Fibroblast of lung (primary cell): ENCODE data around the gene HMGXB4. TPM values are rescaled to one million over a fixed set of nuclear protein-coding genes. Genes with fewer than 3 reads are reported as not detected.

ENCODE experiments used
- DNase-seq, 2 donors: peaks; one replicate each; pipeline versions ENCODE4 v3.0.0 to v3.0.0-alpha.2; 2010; ENCODE audit warnings: low read depth in 2 of 2
- H2AFZ ChIP-seq: 2 replicates; pipeline ENCODE4 v1.5.1; 2012; ENCODE audit warnings: low read length, control low read depth, inconsistent platforms
- H3K27ac ChIP-seq: 2 replicates; pipeline ENCODE4 v1.5.1; 2011; ENCODE audit warnings: low read length, control low read depth; ENCODE audit not compliant: insufficient read depth
- H3K27me3 ChIP-seq: 2 replicates; pipeline ENCODE4 v1.5.1; 2011; ENCODE audit warnings: mild to moderate bottlenecking, low read length; ENCODE audit not compliant: control insufficient read depth, insufficient read depth
- H3K36me3 ChIP-seq: 2 replicates; pipeline ENCODE4 v1.5.1; 2011; ENCODE audit warnings: low read length; ENCODE audit not compliant: control insufficient read depth, insufficient read depth
- H3K4me1 ChIP-seq: 2 replicates; pipeline ENCODE4 v1.5.1; 2011; ENCODE audit warnings: low read length; ENCODE audit not compliant: control insufficient read depth, insufficient read depth; ENCODE audit errors: extremely low read depth
- H3K4me2 ChIP-seq: 2 replicates; pipeline ENCODE4 v1.5.1; 2011; ENCODE audit warnings: low read length, control low read depth; ENCODE audit not compliant: insufficient read depth; ENCODE audit errors: extremely low read depth
- H3K4me3 ChIP-seq, 4 experiments: fragments of 200-600 bp in 1 of 4; sonication (generic) in 1 of 4; replicated peaks in 1 of 4; 2 replicates each; pipeline ENCODE4 v1.5.1; 2011 to 2016; ENCODE audit warnings: low read length in 4 of 4, low read depth in 3 of 4, mild to moderate bottlenecking in 3 of 4, control low read depth in 2 of 4, inconsistent platforms in 1 of 4, mixed read lengths in 1 of 4; ENCODE audit not compliant: insufficient read depth in 1 of 4; ENCODE audit errors: control extremely low read depth in 1 of 4
- H3K79me2 ChIP-seq: 2 replicates; pipeline ENCODE4 v1.5.1; 2012; ENCODE audit warnings: mild to moderate bottlenecking, low read length, inconsistent platforms; ENCODE audit not compliant: control insufficient read depth, insufficient read depth
- H3K9ac ChIP-seq: 2 replicates; pipeline ENCODE4 v1.5.1; 2011; ENCODE audit warnings: mild to moderate bottlenecking, low read length, control low read depth; ENCODE audit not compliant: insufficient read depth
- H3K9me3 ChIP-seq: 2 replicates; pipeline ENCODE4 v1.5.1; 2012; ENCODE audit warnings: low read depth, low read length; ENCODE audit not compliant: control insufficient read depth, insufficient read depth
- H4K20me1 ChIP-seq: 2 replicates; pipeline ENCODE4 v1.5.1; 2011; ENCODE audit warnings: low read length; ENCODE audit not compliant: control insufficient read depth, insufficient read depth; ENCODE audit errors: extremely low read depth
- EZH2 ChIP-seq: IDR thresholded peaks from 2 replicates; pipeline ENCODE4 v1.5.1; 2012; ENCODE audit warnings: low read length, control low read depth, mild to moderate bottlenecking; ENCODE audit errors: missing control alignments
- polyA plus RNA-seq, 2 donors: library from polyadenylated mRNA; depleted of rRNA in 1 of 2; stranded (reverse) in 1 of 2; unstranded in 1 of 2; fragments of >200 nt; gene quantifications; 2 replicates each; pipeline ENCODE4 v1.2.1, GENCODE V29; 2011 to 2012; ENCODE audit warnings: missing spikeins in 1 of 2
- total RNA-seq: library from RNA; depleted of rRNA; stranded (reverse); fragments of >200 nt; gene quantifications from 2 replicates; pipeline ENCODE4 v1.2.1, GENCODE V29; 2014
- TF ChIP-seq, protein P1 (sequence below), 2 donors: IDR thresholded peaks in 1 of 2; conservative IDR thresholded peaks in 1 of 2; 1 replicate in 1 of 2; 2 replicates in 1 of 2; pipeline ENCODE4 v1.5.1; 2011 to 2012; ENCODE audit warnings: low read length in 2 of 2, control low read depth in 1 of 2, inconsistent platforms in 1 of 2, low read depth in 1 of 2, mild to moderate bottlenecking in 1 of 2

HMGXB4 gene
- total and polyA plus RNA-seq, 2 donors (not counting 1 experiment from before 2014, with no cell fraction given): 17.3 to 31.2 TPM

GRCh38 chr22:35250156-35250555 lies 7.1 kb upstream of the HMGXB4 start:
- Histone ChIP-seq H3K9ac (no peak overlapping the region), H3K9me3 (no peaks in the 10 kb centered on the region), H3K4me1 (no peaks in the 10 kb centered on the region), H3K79me2 (no peaks in the 10 kb centered on the region), H3K27me3 (peaks cover 2% of the 10 kb centered on the region), H2AFZ (no peak overlapping the region), H3K4me3 (no peak overlapping the region), H3K4me2 (no peak overlapping the region), H4K20me1 (no peaks in the 10 kb centered on the region), H3K36me3 (no peaks in the 10 kb centered on the region), H3K27ac (no peak overlapping the region)
- no peak for DNase-seq
- TF ChIP-seq, protein P1, sequence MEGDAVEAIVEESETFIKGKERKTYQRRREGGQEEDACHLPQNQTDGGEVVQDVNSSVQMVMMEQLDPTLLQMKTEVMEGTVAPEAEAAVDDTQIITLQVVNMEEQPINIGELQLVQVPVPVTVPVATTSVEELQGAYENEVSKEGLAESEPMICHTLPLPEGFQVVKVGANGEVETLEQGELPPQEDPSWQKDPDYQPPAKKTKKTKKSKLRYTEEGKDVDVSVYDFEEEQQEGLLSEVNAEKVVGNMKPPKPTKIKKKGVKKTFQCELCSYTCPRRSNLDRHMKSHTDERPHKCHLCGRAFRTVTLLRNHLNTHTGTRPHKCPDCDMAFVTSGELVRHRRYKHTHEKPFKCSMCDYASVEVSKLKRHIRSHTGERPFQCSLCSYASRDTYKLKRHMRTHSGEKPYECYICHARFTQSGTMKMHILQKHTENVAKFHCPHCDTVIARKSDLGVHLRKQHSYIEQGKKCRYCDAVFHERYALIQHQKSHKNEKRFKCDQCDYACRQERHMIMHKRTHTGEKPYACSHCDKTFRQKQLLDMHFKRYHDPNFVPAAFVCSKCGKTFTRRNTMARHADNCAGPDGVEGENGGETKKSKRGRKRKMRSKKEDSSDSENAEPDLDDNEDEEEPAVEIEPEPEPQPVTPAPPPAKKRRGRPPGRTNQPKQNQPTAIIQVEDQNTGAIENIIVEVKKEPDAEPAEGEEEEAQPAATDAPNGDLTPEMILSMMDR (conservative IDR thresholded peaks at IDR 0.05 in 1 of 2, IDR thresholded peaks at IDR 0.05 in 1 of 2; ENCODE audit: low read depth in 1 of 2, low read length in 2 of 2): no peak
- no peak for TF ChIP-seq EZH2

DNA sequence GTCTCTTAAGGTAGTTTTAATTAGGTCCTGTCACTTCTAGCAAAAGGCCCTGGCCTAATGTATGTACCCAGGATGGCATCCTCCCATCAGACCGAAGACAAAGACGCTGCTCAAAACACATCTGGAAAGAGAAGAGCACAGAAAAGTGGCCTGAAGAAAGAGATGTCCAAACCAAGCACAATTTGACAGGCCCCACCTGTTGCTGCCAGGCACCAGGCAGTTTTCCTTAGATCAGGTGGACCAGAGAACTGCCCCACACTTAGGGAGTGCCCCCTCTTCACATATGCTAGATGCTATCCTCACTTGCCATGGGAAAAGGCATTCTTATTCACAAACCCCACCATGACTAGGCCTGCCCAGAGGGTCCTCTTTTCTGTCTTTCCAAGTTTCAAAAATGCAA lies 3.3 kb upstream of the HMGXB4 start:
- H3K4me3 ChIP-seq: no peak overlapping the region
- no peak overlapping the region for H3K9ac ChIP-seq
- no peak overlapping the region for H3K27ac ChIP-seq

GRCh38 chr22:35257002-35257320 lies 332 bp upstream of the HMGXB4 start:
- no peak for DNase-seq
- Histone ChIP-seq H3K27me3 (no peaks in the 10 kb centered on the region), H3K9me3 (no peaks in the 10 kb centered on the region), H2AFZ (peak overlapping the region; percentile 90), H3K4me1 (peaks cover 2% of the 10 kb centered on the region), H4K20me1 (no peaks in the 10 kb centered on the region), H3K4me3 (peak overlapping the region; percentile 60 to 99 (median 84)), H3K79me2 (peaks cover 36% of the 10 kb centered on the region), H3K9ac (peak overlapping the region; percentile 36), H3K27ac (no peak overlapping the region), H3K36me3 (peaks cover 2% of the 10 kb centered on the region), H3K4me2 (peak overlapping the region; percentile 80)
- TF ChIP-seq EZH2: no peak
- TF ChIP-seq, protein P1 (conservative IDR thresholded peaks at IDR 0.05 in 1 of 2, IDR thresholded peaks at IDR 0.05 in 1 of 2; ENCODE audit: low read depth in 1 of 2, low read length in 2 of 2): no peak

More for the DNA sequence above, 3.3 kb upstream of the HMGXB4 start:
- no peaks in the 10 kb centered on the region for H3K27me3 ChIP-seq
- no peaks in the 10 kb centered on the region for H4K20me1 ChIP-seq
- no peak for DNase-seq
- no peak overlapping the region for H2AFZ ChIP-seq
- TF ChIP-seq EZH2: no peak
- TF ChIP-seq, protein P1 (conservative IDR thresholded peaks at IDR 0.05 in 1 of 2, IDR thresholded peaks at IDR 0.05 in 1 of 2; ENCODE audit: low read depth in 1 of 2, low read length in 2 of 2): no peak
- no peak overlapping the region for H3K4me2 ChIP-seq
- peaks cover 15% of the 10 kb centered on the region for H3K79me2 ChIP-seq
- peaks cover 2% of the 10 kb centered on the region for H3K4me1 ChIP-seq
- no peaks in the 10 kb centered on the region for H3K9me3 ChIP-seq
- no peaks in the 10 kb centered on the region for H3K36me3 ChIP-seq
